ENCODE results near the gene HIRA. TPM values are rescaled to one million over a fixed set of nuclear protein-coding genes. Genes with fewer than 3 reads are reported as not detected.
"Not testable (repeated sequence)": the region's sequence is repeated elsewhere in the genome, so short reads cannot be mapped to it uniquely, and the experiment has no call there.

HIRA gene
- total RNA-seq, 2 donors from 2014 or later = 23.8 to 25.7 TPM

GRCh38 chr22:19329454-19329853, 102.1 kb downstream of the HIRA start:
- TF ChIP-seq CTCF (IDR thresholded peaks at IDR 0.05) = no peak
- H3K27ac ChIP-seq = no peak overlapping the region
- ATAC-seq (ENCODE audit: insufficient number of reproducible peaks, low FRiP score, low read depth) (no peak), DNase-seq (ENCODE audit: low spot score) (no peak)
- H3K36me3 ChIP-seq = peaks cover 36% of the 10 kb centered on the region
- peaks cover 14% of the 10 kb centered on the region for H3K9me3 ChIP-seq
- H3K27me3 ChIP-seq (replicated peaks; ENCODE audit: insufficient read depth) = no peaks in the 10 kb centered on the region
- no peak overlapping the region for H3K4me3 ChIP-seq
- no peaks in the 10 kb centered on the region for H3K4me1 ChIP-seq (ENCODE audit: control insufficient read depth in 1 of 2, low read depth in 2 of 2)

DNA sequence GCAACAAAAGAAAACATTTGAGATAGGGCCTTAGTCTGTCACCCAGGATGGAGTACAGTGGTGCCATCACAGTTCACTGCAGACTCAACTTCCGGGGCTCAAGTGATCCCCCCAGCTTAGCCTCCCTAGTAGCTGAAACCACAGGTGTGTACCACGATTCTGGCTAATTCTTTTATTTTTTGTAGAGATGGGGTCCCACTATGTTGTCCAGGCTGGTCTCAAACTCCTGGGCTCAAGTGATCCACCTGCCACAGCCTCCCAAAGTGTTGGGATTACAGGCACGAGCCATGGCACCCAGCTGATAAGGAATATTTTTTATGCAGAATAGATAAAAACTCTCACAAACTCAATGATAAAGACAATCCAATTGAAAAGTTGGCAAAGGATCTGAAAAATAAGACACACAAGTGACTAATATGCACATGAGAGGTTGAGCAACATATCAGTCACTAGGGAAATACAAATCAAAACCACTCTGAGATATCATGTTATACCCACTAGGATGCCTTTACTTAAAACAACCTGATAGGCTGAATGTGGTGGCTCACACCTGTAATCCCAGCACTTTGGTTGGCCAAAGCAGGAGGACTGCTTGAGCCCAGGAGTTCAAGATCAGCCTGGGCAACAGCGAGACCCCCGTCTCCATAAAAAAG, 106.1 kb downstream of the HIRA start:
- Histone ChIP-seq H3K9me3 (peaks cover 8% of the 10 kb centered on the region), H3K36me3 (peaks cover 14% of the 10 kb centered on the region), H3K4me1 (ENCODE audit: control insufficient read depth in 1 of 2, low read depth in 2 of 2) (no peaks in the 10 kb centered on the region), H3K4me3 (no peak overlapping the region), H3K27ac (no peak overlapping the region), H3K27me3 (replicated peaks; ENCODE audit: insufficient read depth) (no peaks in the 10 kb centered on the region)
- no peak for DNase-seq (ENCODE audit: low spot score)
- no peak for TF ChIP-seq CTCF (IDR thresholded peaks at IDR 0.05)
- ATAC-seq (ENCODE audit: insufficient number of reproducible peaks, low FRiP score, low read depth) = no peak

GRCh38 chr22:19323420-19323819, 108.1 kb downstream of the HIRA start:
- not testable (repeated sequence) for ATAC-seq (ENCODE audit: insufficient number of reproducible peaks, low FRiP score, low read depth); H3K36me3 ChIP-seq; H3K4me3 ChIP-seq; H3K27ac ChIP-seq; H3K27me3 ChIP-seq (replicated peaks; ENCODE audit: insufficient read depth); DNase-seq (ENCODE audit: low spot score); H3K4me1 ChIP-seq (ENCODE audit: control insufficient read depth in 1 of 2, low read depth in 2 of 2)
- H3K9me3 ChIP-seq = peaks cover 11% of the 10 kb centered on the region

- Histone ChIP-seq H3K27me3 (replicated peaks; ENCODE audit: insufficient read depth) (no peaks in the 10 kb centered on the region), H3K27ac (no peak overlapping the region), H3K4me3 (no peak overlapping the region), H3K36me3 (no peaks in the 10 kb centered on the region), H3K9me3 (peaks cover 15% of the 10 kb centered on the region), H3K4me1 (ENCODE audit: control insufficient read depth in 1 of 2, low read depth in 2 of 2) (no peaks in the 10 kb centered on the region)
- TF ChIP-seq CTCF (IDR thresholded peaks at IDR 0.05) = no peak
- DNase-seq (ENCODE audit: low spot score) = no peak
- ATAC-seq (ENCODE audit: insufficient number of reproducible peaks, low FRiP score, low read depth) = no peak
These were observed 109.8 kb downstream of the HIRA start for GRCh38 chr22:19321757-19322156.

- not testable (repeated sequence) for H3K4me3 ChIP-seq; ATAC-seq (ENCODE audit: insufficient number of reproducible peaks, low FRiP score, low read depth); H3K27me3 ChIP-seq (replicated peaks; ENCODE audit: insufficient read depth); H3K36me3 ChIP-seq; H3K4me1 ChIP-seq (ENCODE audit: control insufficient read depth in 1 of 2, low read depth in 2 of 2); DNase-seq (ENCODE audit: low spot score); H3K27ac ChIP-seq
- H3K9me3 ChIP-seq = peaks cover 27% of the 10 kb centered on the region
These were observed 111.4 kb downstream of the HIRA start for GRCh38 chr22:19320136-19320535.

GRCh38 chr22:19319281-19319680, 112.3 kb downstream of the HIRA start:
- peaks cover 27% of the 10 kb centered on the region for H3K9me3 ChIP-seq
- TF ChIP-seq CTCF (IDR thresholded peaks at IDR 0.05) = no peak

More at GRCh38 chr22:19319281-19319680, 112.3 kb downstream of the HIRA start:
- ATAC-seq (ENCODE audit: insufficient number of reproducible peaks, low FRiP score, low read depth) = no peak
- DNase-seq (ENCODE audit: low spot score) = no peak
- Histone ChIP-seq H3K4me1 (ENCODE audit: control insufficient read depth in 1 of 2, low read depth in 2 of 2) (no peaks in the 10 kb centered on the region), H3K27me3 (replicated peaks; ENCODE audit: insufficient read depth) (no peaks in the 10 kb centered on the region), H3K4me3 (no peak overlapping the region), H3K36me3 (no peaks in the 10 kb centered on the region), H3K27ac (no peak overlapping the region)
